HepG2 (cell line): ENCODE measurements around the gene GIPC1.

Experiments
- CBX5 ChIP-seq: sonication (generic); formaldehyde crosslinking; IDR thresholded peaks from 2 replicates; pipeline ENCODE4 v1.4.0; 2020; ENCODE audit warnings: missing genetic modification reagents, borderline replicate concordance
- RAD21 ChIP-seq: fragments of 450-650 bp; formaldehyde crosslinking; IDR thresholded peaks from 2 replicates; pipeline ENCODE4 v1.5.0; 2020; ENCODE audit warnings: mild to moderate bottlenecking
- REST ChIP-seq, 2 experiments: IDR thresholded peaks; 2 replicates each; pipeline ENCODE4 v1.6.1; 2011 to 2012; ENCODE audit warnings: low read length in 2 of 2, borderline replicate concordance in 1 of 2, low read depth in 1 of 2, mild to moderate bottlenecking in 1 of 2, moderate library complexity in 1 of 2
- TAF1 ChIP-seq: sonication (generic); formaldehyde crosslinking; IDR thresholded peaks from 2 replicates; pipeline ENCODE4 v1.4.0; 2020; ENCODE audit warnings: missing genetic modification reagents
- ZBTB8A ChIP-seq: sonication (generic); formaldehyde crosslinking; IDR thresholded peaks from 2 replicates; pipeline ENCODE4 v1.4.0; 2020; ENCODE audit warnings: mild to moderate bottlenecking, low read depth, missing genetic modification reagents, borderline replicate concordance

GRCh38 chr19:14492756-14493337 lies 3.1 kb downstream of the GIPC1 start:
- no peak for TF ChIP-seq TAF1 (CRISPR knock-in tag)
- no peak for TF ChIP-seq ZBTB8A (CRISPR knock-in tag)
- no peak for TF ChIP-seq REST (IDR thresholded peaks at IDR 0.05; ENCODE audit: borderline replicate concordance in 1 of 2, low read depth in 1 of 2, low read length in 2 of 2)
- no peak for TF ChIP-seq RAD21 (CRISPR knock-in tag)
- no peak for TF ChIP-seq CBX5 (CRISPR knock-in tag)
